HCT116 (cell line): ENCODE data around the gene HIP1R. TPM values are rescaled to one million over a fixed set of nuclear protein-coding genes. Genes with fewer than 3 reads are reported as not detected.

Experiments used
- ATAC-seq: fragments of 200-7000 bp; cut with Tn5 transposase; 2 replicates; pipeline ENCODE4 v1.9.1; 2020; ENCODE audit warnings: mild to moderate bottlenecking, moderate library complexity
- BruUV-seq: library from RNA; stranded (reverse); fragments of 400-500 nt; replicated peaks from 2 replicates; lab custom pipeline; 2021; lab: Mats Ljungman, UMichigan
- CTCF ChIA-PET: fragments of 300-600 bp; sonication (Branson Sonifier 250); formaldehyde crosslinking; loops from one replicate; lab custom pipeline; 2021; ENCODE audit warnings: antibody characterized with exemption; lab: Charles Lee
- POLR2A ChIA-PET: fragments of 300-600, 350-600 bp; sonication (Branson Sonifier 250); formaldehyde crosslinking; loops from one replicate; lab custom pipeline; 2021; ENCODE audit warnings: antibody characterized with exemption; lab: Charles Lee
- RAD21 ChIA-PET, 2 experiments: fragments of 300-600 bp; sonication (Branson Sonifier 250); formaldehyde crosslinking; loops; one replicate each; lab custom pipeline; 2023; ENCODE audit warnings: low total read pairs in 2 of 2; ENCODE audit not compliant: uncharacterized antibody in 2 of 2, unreplicated experiment in 2 of 2, low non-redundant PET in 1 of 2; lab: Charles Lee
- DNase-seq: peaks from one replicate; pipeline ENCODE4 v3.0.0-alpha.2; 2010; ENCODE audit warnings: low read depth, low spot score
- H2AFZ ChIP-seq: fragments of 200-600 bp; shearing (Covaris generic), sonication (generic); 2 replicates; pipeline ENCODE4 v1.6.1; 2017; ENCODE audit warnings: low read depth, mixed run types, mixed read lengths, antibody characterized with exemption, low read length; ENCODE audit not compliant: poor library complexity, severe bottlenecking
- H3K27ac ChIP-seq: 2 replicates; pipeline ENCODE4 v1.5.1; 2012; ENCODE audit warnings: low read depth, low read length
- H3K27me3 ChIP-seq: fragments of 200-600 bp; sonication (generic); 2 replicates; pipeline ENCODE4 v1.6.1; 2016; ENCODE audit warnings: mixed run types, low read length, mixed read lengths; ENCODE audit not compliant: insufficient read depth
- H3K36me3 ChIP-seq, 2 experiments: fragments of 200-500 bp in 1 of 2; fragments of 200-600 bp in 1 of 2; sonication (Bioruptor generic) in 1 of 2; sonication (generic) in 1 of 2; 2 replicates each; pipeline versions ENCODE4 v1.5.1 to v1.6.1; 2014 to 2016; ENCODE audit warnings: low read length in 2 of 2, inconsistent platforms in 1 of 2, mixed read lengths in 1 of 2, mixed run types in 1 of 2; ENCODE audit not compliant: insufficient read depth in 2 of 2, control insufficient read depth in 1 of 2
- H3K4me1 ChIP-seq, 2 experiments: fragments of 200-600 bp in 1 of 2; sonication (generic) in 1 of 2; 2 replicates each; pipeline versions ENCODE4 v1.5.1 to v1.6.1; 2012 to 2017; ENCODE audit warnings: low read length in 2 of 2, inconsistent platforms in 1 of 2, mild to moderate bottlenecking in 1 of 2, mixed read lengths in 1 of 2, mixed run types in 1 of 2, moderate library complexity in 1 of 2; ENCODE audit not compliant: insufficient read depth in 2 of 2, control insufficient read depth in 1 of 2
- H3K4me2 ChIP-seq: fragments of 200-600 bp; sonication (generic); 2 replicates; pipeline ENCODE4 v1.6.1; 2017; ENCODE audit warnings: mixed run types, low read length, mixed read lengths
- H3K4me3 ChIP-seq, 2 experiments: fragments of 200-600 bp in 1 of 2; sonication (generic) in 1 of 2; replicated peaks in 1 of 2; 2 replicates each; pipeline ENCODE4 v1.5.1; 2011 to 2016; ENCODE audit warnings: low read length in 2 of 2, control low read depth in 1 of 2, low read depth in 1 of 2, mild to moderate bottlenecking in 1 of 2, mixed read lengths in 1 of 2, mixed run types in 1 of 2
- H3K79me2 ChIP-seq: fragments of 200-600 bp; sonication (generic); 2 replicates; pipeline ENCODE4 v1.6.1; 2017; ENCODE audit warnings: mild to moderate bottlenecking, mixed run types, low read length, moderate library complexity, mixed read lengths; ENCODE audit not compliant: insufficient read depth
- H3K9ac ChIP-seq: fragments of 200-600 bp; sonication (generic); 2 replicates; pipeline ENCODE4 v1.6.1; 2016; ENCODE audit warnings: low read length, mixed read lengths
- H3K9me2 ChIP-seq: fragments of 200-600 bp; sonication (generic), shearing (Covaris generic); 2 replicates; pipeline ENCODE4 v1.6.1; 2017; ENCODE audit warnings: mixed run types, mild to moderate bottlenecking, moderate library complexity; ENCODE audit not compliant: insufficient read depth
- H3K9me3 ChIP-seq, 2 experiments: fragments of 200-500 bp in 1 of 2; fragments of 200-600 bp in 1 of 2; sonication (Bioruptor generic) in 1 of 2; sonication (generic) in 1 of 2; 2 replicates each; pipeline ENCODE4 v1.6.1; 2014 to 2017; ENCODE audit warnings: low read length in 2 of 2, mixed read lengths in 2 of 2, inconsistent platforms in 1 of 2, low read depth in 1 of 2, mild to moderate bottlenecking in 1 of 2, mixed run types in 1 of 2, moderate library complexity in 1 of 2; ENCODE audit not compliant: control insufficient read depth in 1 of 2, insufficient read depth in 1 of 2
- H4K20me1 ChIP-seq: fragments of 200-600 bp; sonication (generic), shearing (Covaris generic); 2 replicates; pipeline ENCODE4 v1.6.1; 2017; ENCODE audit warnings: mixed run types, mild to moderate bottlenecking, moderate library complexity; ENCODE audit not compliant: insufficient read depth
- CBX3 ChIP-seq: IDR thresholded peaks from 2 replicates; pipeline ENCODE4 v1.6.1; 2012; ENCODE audit warnings: low read depth
- SRF ChIP-seq: IDR thresholded peaks from 2 replicates; pipeline ENCODE4 v1.6.1; 2012; ENCODE audit warnings: low read depth
- intact Hi-C: fragments of 100-400 bp; cut with micrococcal nuclease; formaldehyde crosslinking; loops from 2 replicates; pipeline ENCODE4 v1.10.0; 2022
- total RNA-seq: library from RNA; stranded (reverse); gene quantifications from one replicate; pipeline ENCODE4 v1.2.1, GENCODE V29; 2021; ENCODE audit not compliant: unreplicated experiment

The HIP1R gene
- total RNA-seq, 1 experiment from 2014 or later, result 57.8 TPM

- peak overlapping the region; percentile 27 for H3K4me2 ChIP-seq
- BruUV-seq, result no TSS peak
- no peaks in the 10 kb centered on the region for H4K20me1 ChIP-seq
- H3K27me3 ChIP-seq, result no peaks in the 10 kb centered on the region
- H3K79me2 ChIP-seq, result no peaks in the 10 kb centered on the region
- ChIA-PET CTCF (no interaction called here), RAD21 (no interaction called here), POLR2A (interaction anchor here (0.6 kb wide), 1 partner anchor 706 kb away, joined by 3 read pairs; the partner anchor contains the start of gene B3GNT4)
- intact Hi-C loops, result no loop called here
- ATAC-seq (no peak), DNase-seq (no peak)
- no peak overlapping the region for H3K9ac ChIP-seq
- TF ChIP-seq SRF, result no peak
- 0 out of 2 replicates have a peak, but pooled peaks have one; percentile 32 for TF ChIP-seq CBX3
- no peaks in the 10 kb centered on the region for H3K36me3 ChIP-seq
- H3K4me3 ChIP-seq, result no peak overlapping the region
- no peaks in the 10 kb centered on the region for H3K9me3 ChIP-seq
- H3K4me1 ChIP-seq, result peaks cover 12 to 18% of the 10 kb centered on the region in 2 experiments
- H2AFZ ChIP-seq, result no peak overlapping the region
- no peak overlapping the region for H3K27ac ChIP-seq
- no peaks in the 10 kb centered on the region for H3K9me2 ChIP-seq
Measured at GRCh38 chr12:122909442-122910288, 74.4 kb downstream of the HIP1R start.

Other genes with a start within 250 kb of the HIP1R start
- gene HCAR2, start 132.1 kb upstream of the HIP1R start, total RNA-seq, result not detected
- gene HCAR3, start 118.6 kb upstream of the HIP1R start, total RNA-seq, result not detected
- gene HCAR1, start 104.6 kb upstream of the HIP1R start, total RNA-seq, result not detected
- 59.1 TPM for gene DENR, start 82.6 kb upstream of the HIP1R start, total RNA-seq
- gene CCDC62, start 60.9 kb upstream of the HIP1R start, total RNA-seq, result 1.7 TPM
- gene VPS37B, start 60.7 kb downstream of the HIP1R start, total RNA-seq, result 55.0 TPM
- gene ABCB9, start 131.0 kb downstream of the HIP1R start, total RNA-seq, result 14.7 TPM
- 29.5 TPM for gene OGFOD2, start 139.8 kb downstream of the HIP1R start, total RNA-seq
- 128 TPM for gene ARL6IP4, start 145.2 kb downstream of the HIP1R start, total RNA-seq